Coronary artery (tissue), 2 donors: ENCODE measurements around the gene KIFC3.

ENCODE experiments used
- DNase-seq: peaks from one replicate; pipeline ENCODE4 v3.0.0-alpha.2; 2017; ENCODE audit warnings: low spot score
- H3K27ac ChIP-seq, 2 donors: fragments of 200-600 bp; sonication (generic); one replicate each; pipeline ENCODE4 v1.5.1; 2016 to 2019
- H3K4me3 ChIP-seq: fragments of 200-600 bp; sonication (generic); 2 replicates; pipeline ENCODE4 v1.5.1; 2016; ENCODE audit warnings: mild to moderate bottlenecking, moderate library complexity
- TF ChIP-seq, protein P1 (sequence below): fragments of 200-600 bp; sonication (generic); IDR thresholded peaks from one replicate; pipeline ENCODE4 v1.5.1; 2019; ENCODE audit warnings: antibody characterized with exemption

Gene KIFC3

DNA sequence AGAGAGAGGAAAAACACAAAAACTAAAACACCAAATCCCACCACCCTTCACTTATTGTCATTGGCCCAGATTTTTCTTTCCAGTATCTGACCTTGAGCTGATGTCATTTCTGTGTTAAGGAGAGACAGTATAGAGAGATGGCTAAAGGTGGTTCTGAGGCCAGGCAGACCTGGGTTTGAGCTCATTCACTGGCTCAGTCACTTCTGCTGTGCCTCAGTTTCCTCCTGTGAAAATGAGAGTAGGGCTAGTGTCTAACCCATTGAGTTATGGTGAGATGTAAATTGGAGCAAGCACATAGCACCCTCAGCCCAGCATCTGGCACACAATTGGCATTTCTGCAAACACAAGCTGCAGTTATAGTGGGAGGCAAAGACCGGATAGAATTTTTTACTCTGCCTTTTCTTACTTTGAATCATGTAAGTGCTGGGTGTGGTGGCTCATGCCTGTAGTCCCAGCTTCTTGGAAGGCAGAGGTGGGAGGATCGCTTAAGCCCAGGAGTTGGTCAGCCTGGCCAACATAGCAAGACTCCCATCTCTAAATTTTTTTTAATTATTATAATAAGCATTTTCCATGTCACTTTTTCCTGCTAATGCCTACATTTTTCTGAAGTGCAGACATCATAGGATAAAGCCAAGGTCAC is 6.4 kb upstream of the KIFC3 start:
- TF ChIP-seq, protein P1, sequence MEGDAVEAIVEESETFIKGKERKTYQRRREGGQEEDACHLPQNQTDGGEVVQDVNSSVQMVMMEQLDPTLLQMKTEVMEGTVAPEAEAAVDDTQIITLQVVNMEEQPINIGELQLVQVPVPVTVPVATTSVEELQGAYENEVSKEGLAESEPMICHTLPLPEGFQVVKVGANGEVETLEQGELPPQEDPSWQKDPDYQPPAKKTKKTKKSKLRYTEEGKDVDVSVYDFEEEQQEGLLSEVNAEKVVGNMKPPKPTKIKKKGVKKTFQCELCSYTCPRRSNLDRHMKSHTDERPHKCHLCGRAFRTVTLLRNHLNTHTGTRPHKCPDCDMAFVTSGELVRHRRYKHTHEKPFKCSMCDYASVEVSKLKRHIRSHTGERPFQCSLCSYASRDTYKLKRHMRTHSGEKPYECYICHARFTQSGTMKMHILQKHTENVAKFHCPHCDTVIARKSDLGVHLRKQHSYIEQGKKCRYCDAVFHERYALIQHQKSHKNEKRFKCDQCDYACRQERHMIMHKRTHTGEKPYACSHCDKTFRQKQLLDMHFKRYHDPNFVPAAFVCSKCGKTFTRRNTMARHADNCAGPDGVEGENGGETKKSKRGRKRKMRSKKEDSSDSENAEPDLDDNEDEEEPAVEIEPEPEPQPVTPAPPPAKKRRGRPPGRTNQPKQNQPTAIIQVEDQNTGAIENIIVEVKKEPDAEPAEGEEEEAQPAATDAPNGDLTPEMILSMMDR: no peak

DNA sequence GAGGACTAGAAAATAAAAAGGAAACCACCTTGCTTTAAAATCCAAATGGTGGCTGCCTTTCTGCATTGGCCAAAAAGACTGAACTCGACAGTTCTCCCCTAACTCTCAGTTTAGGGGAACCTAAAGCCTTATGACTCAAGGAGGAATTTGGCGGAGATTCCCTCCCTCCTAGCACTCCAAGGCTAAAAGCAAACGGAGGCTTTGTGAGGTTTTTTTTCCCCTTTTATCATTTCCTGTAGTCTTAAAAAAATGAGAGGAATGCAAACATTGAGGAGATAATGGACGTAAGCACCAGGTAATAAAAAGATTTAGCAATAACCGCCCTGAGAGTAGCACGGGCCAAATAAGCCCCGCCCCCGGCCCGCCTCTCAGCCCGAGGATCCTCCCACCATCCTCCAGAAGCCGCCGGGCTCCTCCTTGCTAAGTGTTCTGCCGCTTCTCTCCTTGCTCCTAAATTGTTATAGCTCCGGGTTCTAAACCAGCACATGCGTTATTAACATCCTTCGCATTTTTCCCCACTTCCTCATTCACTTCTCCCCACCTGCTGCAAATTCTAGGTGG is 5.8 kb upstream of the KIFC3 start:
- TF ChIP-seq, protein P1: no peak
- no peak overlapping the region for H3K27ac ChIP-seq
- peak overlapping the region; percentile 44 for H3K4me3 ChIP-seq
- no peak for DNase-seq

More for the DNA sequence above, 6.4 kb upstream of the KIFC3 start:
- DNase-seq: no peak
- Histone ChIP-seq H3K4me3 (no peak overlapping the region), H3K27ac (no peak overlapping the region)

DNA sequence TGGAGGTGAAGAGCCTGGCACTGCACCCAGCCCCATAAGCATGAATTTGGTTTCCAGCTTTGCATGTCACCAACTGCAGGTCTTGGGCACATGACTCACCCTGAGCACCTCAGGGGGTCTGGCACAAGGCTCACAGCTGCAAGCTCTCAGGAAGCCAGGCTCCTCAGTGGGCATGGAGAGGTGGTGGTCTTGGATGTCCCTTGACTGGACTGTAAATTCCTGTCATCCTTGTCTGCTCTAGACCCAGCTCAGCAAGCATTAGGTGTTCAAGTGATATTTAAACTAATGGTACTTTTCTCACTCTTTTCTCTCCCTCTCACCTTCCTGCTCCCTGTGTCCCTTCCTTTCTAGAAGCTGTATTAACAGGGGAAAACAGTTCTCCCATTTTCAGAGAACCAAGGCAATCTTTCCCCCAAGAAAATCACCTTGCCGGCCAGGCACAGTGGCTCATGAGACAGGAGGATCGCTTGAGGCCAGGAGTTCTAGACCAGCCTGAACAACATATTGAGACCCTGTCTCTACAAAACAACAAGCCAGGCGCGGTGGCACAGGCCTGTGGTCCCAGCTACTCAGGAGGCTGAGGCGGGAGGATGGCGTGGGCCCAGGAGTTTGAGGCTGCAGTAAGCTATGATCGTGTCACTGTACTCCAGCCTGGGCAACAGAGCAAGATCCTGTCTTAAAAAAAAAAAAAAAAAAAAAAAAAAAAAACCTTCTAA is 5.1 kb upstream of the KIFC3 start:
- no peak overlapping the region for H3K4me3 ChIP-seq
- DNase-seq: no peak
- H3K27ac ChIP-seq: no peak overlapping the region
- TF ChIP-seq, protein P1: no peak

DNA sequence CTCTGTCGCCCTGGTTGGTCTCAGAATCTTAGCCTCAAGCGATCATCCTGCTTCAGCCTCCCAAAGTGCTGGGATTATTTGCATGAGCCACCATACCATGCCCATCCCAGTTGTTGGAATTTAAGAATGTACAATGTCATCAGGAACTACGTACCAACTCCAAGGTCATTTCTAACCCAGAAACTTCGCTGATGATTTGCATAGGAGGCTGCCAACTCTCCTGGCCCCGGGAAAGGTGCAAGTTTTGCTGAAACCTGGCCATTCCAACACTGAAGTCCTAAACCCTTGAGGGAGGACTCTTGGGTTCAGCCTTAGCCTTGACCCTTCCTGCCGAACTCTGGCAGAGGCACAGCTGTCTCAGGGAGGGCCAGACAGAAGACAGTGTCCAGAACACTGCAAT is 2.9 kb upstream of the KIFC3 start:
- Histone ChIP-seq H3K4me3 (no peak overlapping the region), H3K27ac (no peak overlapping the region)
- TF ChIP-seq, protein P1: no peak
- no peak for DNase-seq

DNA sequence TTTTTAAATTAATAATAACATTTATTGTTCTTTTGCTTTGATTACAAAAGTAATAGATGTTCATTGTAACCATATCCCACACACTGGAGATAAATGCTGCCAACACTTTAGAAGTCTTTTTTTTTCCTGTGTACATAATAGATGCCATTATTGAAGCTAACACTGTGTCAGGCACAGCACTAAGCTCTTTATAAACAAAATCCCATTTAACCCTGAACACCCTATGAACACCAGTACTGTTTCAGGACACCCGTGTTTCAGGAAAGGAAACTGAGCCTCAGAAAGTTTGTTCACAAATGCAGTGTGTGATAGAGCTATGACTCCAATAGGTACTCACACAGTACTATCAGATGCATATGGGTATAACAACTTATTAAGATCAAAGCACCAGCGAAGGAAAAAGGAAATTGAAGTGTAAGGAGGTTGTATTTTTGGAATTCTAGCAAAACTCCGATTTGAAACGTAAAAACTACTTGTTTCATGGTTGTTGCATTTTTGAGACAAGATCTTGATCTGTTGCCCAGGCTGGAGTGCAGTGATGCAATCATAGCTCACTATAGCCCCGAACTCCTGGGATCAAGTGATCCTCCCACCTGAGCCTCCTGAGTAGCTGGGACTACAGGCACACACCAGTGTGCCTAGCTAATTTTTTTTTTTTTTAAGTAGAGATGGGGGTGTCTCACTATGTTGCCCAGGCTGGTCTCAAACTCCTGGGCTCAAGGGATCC is 2.0 kb upstream of the KIFC3 start:
- Histone ChIP-seq H3K27ac (peak overlapping the region; percentile 84 to 87), H3K4me3 (no peak overlapping the region)
- no peak for DNase-seq
- TF ChIP-seq, protein P1: no peak

DNA sequence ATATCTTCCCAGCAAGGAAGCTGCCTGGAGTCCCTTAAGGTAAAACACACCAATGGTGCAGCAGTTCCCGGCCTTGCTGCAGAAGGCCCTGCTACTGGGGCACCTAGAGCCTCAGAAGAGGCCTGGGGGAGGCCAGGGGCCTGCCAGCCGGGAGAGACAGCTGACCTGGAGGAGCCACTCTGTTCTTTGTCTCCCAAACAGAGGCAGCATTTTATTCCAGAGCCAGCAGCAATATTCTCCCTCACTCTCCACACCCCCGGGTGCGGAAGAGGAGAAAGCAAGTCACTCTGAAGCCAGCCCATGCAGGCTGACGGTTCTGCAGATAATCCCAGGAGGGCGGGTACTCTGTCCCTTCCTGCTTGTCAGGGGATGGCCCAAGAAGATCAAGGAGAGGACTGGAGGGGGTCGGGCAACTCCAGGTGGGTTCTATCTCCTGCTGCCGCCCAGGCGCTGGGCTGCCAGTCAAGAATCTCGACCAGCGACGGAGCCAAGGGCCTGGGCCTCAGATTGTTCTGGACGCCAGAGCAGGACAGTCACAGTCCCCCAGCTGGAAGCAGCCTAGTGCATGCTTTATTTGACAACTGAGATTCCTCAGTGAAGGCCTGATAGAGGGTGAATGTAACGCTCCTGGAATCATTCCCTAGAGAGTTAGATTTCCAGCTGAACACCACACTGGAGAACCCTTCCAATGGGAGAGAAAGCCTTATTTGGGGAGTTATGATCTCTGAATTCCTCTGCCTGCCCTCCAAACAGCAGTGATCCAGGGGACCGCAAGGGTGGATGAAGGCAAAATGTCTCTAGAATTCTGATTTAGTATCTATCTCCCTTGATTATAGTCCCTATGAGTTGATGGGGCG is 1.1 kb upstream of the KIFC3 start:
- no peak for DNase-seq
- H3K27ac ChIP-seq: peak overlapping the region; percentile 84 to 87
- peak overlapping the region; percentile 74 for H3K4me3 ChIP-seq
- TF ChIP-seq, protein P1: no peak
